MM.1S (cell line): ENCODE results near the gene ETV6.

Experiments
- DNase-seq: peaks from one replicate; pipeline ENCODE4 v3.0.0-alpha.2; 2015
- H2AFZ ChIP-seq: fragments of 300-600 bp; sonication (generic); 2 replicates; pipeline ENCODE4 v1.6.0; 2016; ENCODE audit warnings: antibody characterized with exemption, low read length
- H3F3A ChIP-seq: fragments of 300-600 bp; sonication (generic); 2 replicates; pipeline ENCODE4 v1.6.1; 2016; ENCODE audit warnings: mild to moderate bottlenecking, antibody characterized with exemption, low read length, moderate library complexity, mixed read lengths; ENCODE audit not compliant: insufficient read depth
- H3K27ac ChIP-seq: fragments of 300-600 bp; sonication (generic); 2 replicates; pipeline ENCODE4 v1.5.1; 2016; ENCODE audit warnings: mild to moderate bottlenecking, low read length
- H3K27me3 ChIP-seq: fragments of 300-600 bp; sonication (generic); replicated peaks from 2 replicates; pipeline ENCODE4 v1.6.0; 2016; ENCODE audit warnings: low read length; ENCODE audit not compliant: insufficient read depth
- H3K36me3 ChIP-seq: fragments of 300-600 bp; sonication (generic); replicated peaks from 2 replicates; pipeline ENCODE4 v1.6.1; 2016; ENCODE audit warnings: mild to moderate bottlenecking, low read length, mixed read lengths; ENCODE audit not compliant: insufficient read depth
- H3K4me1 ChIP-seq: fragments of 300-600 bp; sonication (generic); 2 replicates; pipeline ENCODE4 v1.6.1; 2016; ENCODE audit warnings: low read length, mixed read lengths
- H3K4me2 ChIP-seq: fragments of 300-600 bp; sonication (generic); 2 replicates; pipeline ENCODE4 v1.6.0; 2016; ENCODE audit warnings: low read depth, low read length
- H3K4me3 ChIP-seq: fragments of 300-600 bp; sonication (generic); 2 replicates; pipeline ENCODE4 v1.5.1; 2016; ENCODE audit warnings: low read length, mixed read lengths
- H3K79me2 ChIP-seq: fragments of 300-600 bp; sonication (generic); 2 replicates; pipeline ENCODE4 v1.6.1; 2016; ENCODE audit warnings: mixed run types, low read length, mixed read lengths
- H3K9ac ChIP-seq: fragments of 300-600 bp; sonication (generic); 2 replicates; pipeline ENCODE4 v1.6.1; 2016; ENCODE audit warnings: low read length, mixed read lengths
- H3K9me2 ChIP-seq: fragments of 300-600 bp; sonication (generic); replicated peaks from 2 replicates; pipeline ENCODE4 v1.6.1; 2016; ENCODE audit warnings: mild to moderate bottlenecking, low read length, mixed read lengths; ENCODE audit not compliant: insufficient read depth
- H3K9me3 ChIP-seq: fragments of 300-600 bp; sonication (generic); replicated peaks from 2 replicates; pipeline ENCODE4 v1.6.1; 2016; ENCODE audit warnings: mild to moderate bottlenecking, low read length, mixed read lengths; ENCODE audit not compliant: insufficient read depth
- H4K20me1 ChIP-seq: fragments of 300-600 bp; sonication (generic); 2 replicates; pipeline ENCODE4 v1.6.1; 2016; ENCODE audit warnings: mild to moderate bottlenecking, low read length, moderate library complexity, mixed read lengths; ENCODE audit not compliant: insufficient read depth
- EZH2 ChIP-seq: fragments of 300-600 bp; sonication (generic); optimal IDR thresholded peaks from 2 replicates; pipeline ENCODE3; 2017; ENCODE audit warnings: low read depth, mild to moderate bottlenecking, antibody characterized with exemption, low read length, mixed read lengths
- EZH2phosphoT487 ChIP-seq: fragments of 300-600 bp; sonication (generic); IDR thresholded peaks from 2 replicates; pipeline ENCODE4 v1.6.1; 2018; ENCODE audit warnings: antibody characterized with exemption, low read length
- TF ChIP-seq, protein P1 (sequence below): fragments of 300-600 bp; sonication (generic); IDR thresholded peaks from 2 replicates; pipeline ENCODE4 v1.5.1; 2016; ENCODE audit warnings: antibody characterized with exemption, low read length, mixed read lengths

ETV6 gene

GRCh38 chr12:11758087-11758486 lies 108.6 kb downstream of the ETV6 start:
- Histone ChIP-seq H3K27me3 (no peaks in the 10 kb centered on the region), H3K4me3 (peak overlapping the region; percentile 8; the same call in 1 of the 2 replicates), H3K4me2 (peak overlapping the region; percentile 34), H3K9me2 (no peaks in the 10 kb centered on the region), H3K9ac (peak overlapping the region; percentile 41; the same call in 1 of the 2 replicates), H3F3A (peaks cover 15% of the 10 kb centered on the region), H3K9me3 (no peaks in the 10 kb centered on the region), H4K20me1 (no peaks in the 10 kb centered on the region), H3K4me1 (peaks cover 69% of the 10 kb centered on the region), H3K79me2 (peaks cover 9% of the 10 kb centered on the region), H2AFZ (no peak overlapping the region), H3K36me3 (no peaks in the 10 kb centered on the region), H3K27ac (peak overlapping the region; percentile 80)
- no peak for DNase-seq
- TF ChIP-seq, protein P1, sequence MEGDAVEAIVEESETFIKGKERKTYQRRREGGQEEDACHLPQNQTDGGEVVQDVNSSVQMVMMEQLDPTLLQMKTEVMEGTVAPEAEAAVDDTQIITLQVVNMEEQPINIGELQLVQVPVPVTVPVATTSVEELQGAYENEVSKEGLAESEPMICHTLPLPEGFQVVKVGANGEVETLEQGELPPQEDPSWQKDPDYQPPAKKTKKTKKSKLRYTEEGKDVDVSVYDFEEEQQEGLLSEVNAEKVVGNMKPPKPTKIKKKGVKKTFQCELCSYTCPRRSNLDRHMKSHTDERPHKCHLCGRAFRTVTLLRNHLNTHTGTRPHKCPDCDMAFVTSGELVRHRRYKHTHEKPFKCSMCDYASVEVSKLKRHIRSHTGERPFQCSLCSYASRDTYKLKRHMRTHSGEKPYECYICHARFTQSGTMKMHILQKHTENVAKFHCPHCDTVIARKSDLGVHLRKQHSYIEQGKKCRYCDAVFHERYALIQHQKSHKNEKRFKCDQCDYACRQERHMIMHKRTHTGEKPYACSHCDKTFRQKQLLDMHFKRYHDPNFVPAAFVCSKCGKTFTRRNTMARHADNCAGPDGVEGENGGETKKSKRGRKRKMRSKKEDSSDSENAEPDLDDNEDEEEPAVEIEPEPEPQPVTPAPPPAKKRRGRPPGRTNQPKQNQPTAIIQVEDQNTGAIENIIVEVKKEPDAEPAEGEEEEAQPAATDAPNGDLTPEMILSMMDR: no peak
- TF ChIP-seq EZH2phosphoT487 (no peak), EZH2 (no peak)

DNA sequence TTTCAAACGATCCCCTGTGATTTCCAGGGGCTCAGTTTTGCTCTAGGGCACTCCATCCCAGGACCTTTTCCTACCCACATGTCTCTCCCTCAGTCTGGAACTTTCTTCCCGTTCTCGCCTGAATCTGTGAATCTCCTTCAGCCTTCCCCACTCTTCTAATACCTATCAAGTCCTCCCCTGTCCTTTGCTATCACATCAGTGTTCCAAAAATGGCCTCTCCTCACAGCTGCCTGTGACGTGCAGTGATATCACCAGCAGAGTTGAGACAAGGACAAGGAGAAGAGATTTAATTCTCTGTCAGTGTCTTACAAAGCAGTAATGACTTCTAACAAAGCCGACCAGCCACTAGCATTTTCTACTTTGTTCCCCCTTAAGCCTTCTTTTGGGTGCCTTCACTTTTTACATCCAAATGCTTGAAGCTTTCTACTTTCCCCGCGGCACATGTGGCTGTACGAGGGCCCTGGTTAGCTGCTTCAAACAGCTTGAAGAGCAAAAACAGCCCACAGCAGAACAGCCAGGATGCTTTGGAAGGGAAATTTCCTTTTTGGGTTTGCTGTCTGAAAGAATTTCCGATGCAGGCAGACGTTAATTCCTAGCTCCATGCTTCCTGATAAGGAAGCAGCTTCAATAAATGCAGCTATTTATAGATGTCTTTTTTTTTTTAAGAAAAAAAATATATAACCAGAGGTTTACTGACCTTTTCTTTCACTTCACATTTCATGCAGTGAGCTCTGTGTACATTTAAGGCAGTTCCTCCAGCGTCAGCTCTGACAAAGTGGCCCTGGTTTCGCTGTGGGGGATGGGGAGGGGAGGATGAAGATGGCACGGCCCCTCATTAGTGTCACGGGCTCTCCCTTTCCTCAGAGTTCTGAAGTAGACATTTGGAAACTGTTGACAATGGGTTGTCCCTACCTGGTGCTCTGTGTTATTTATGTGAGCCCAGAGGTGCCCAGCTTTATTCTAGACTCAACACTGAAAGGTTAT lies 109.3 kb downstream of the ETV6 start:
- H3K36me3 ChIP-seq: no peaks in the 10 kb centered on the region

GRCh38 chr12:11759494-11759878 lies 110.0 kb downstream of the ETV6 start:
- no peaks in the 10 kb centered on the region for H3K36me3 ChIP-seq
- H3K9me3 ChIP-seq: no peaks in the 10 kb centered on the region
- H2AFZ ChIP-seq: no peak overlapping the region
- no peaks in the 10 kb centered on the region for H3K9me2 ChIP-seq
- no peaks in the 10 kb centered on the region for H3K27me3 ChIP-seq
- H3K4me2 ChIP-seq: peak overlapping the region; percentile 34; the same call in 1 of the 2 replicates
- TF ChIP-seq EZH2 (no peak), EZH2phosphoT487 (no peak)
- TF ChIP-seq, protein P1: no peak
- peaks cover 63% of the 10 kb centered on the region for H3K4me1 ChIP-seq
- no peak overlapping the region for H3K4me3 ChIP-seq
- H3K79me2 ChIP-seq: peaks cover 23% of the 10 kb centered on the region
- no peak overlapping the region for H3K9ac ChIP-seq
- H4K20me1 ChIP-seq: no peaks in the 10 kb centered on the region
- peaks cover 9% of the 10 kb centered on the region for H3F3A ChIP-seq
- DNase-seq: no peak
- H3K27ac ChIP-seq: peak overlapping the region; percentile 80; the same call in 1 of the 2 replicates

More for the DNA sequence above, 109.3 kb downstream of the ETV6 start:
- no peaks in the 10 kb centered on the region for H3K9me3 ChIP-seq
- H3K27ac ChIP-seq: peak overlapping the region; percentile 80
- H3K4me1 ChIP-seq: peaks cover 63% of the 10 kb centered on the region
- TF ChIP-seq EZH2 (no peak), EZH2phosphoT487 (no peak)
- TF ChIP-seq, protein P1: no peak
- no peaks in the 10 kb centered on the region for H4K20me1 ChIP-seq
- H3F3A ChIP-seq: peaks cover 9% of the 10 kb centered on the region
- no peaks in the 10 kb centered on the region for H3K9me2 ChIP-seq
- peaks cover 16% of the 10 kb centered on the region for H3K79me2 ChIP-seq
- H2AFZ ChIP-seq: 0 out of 2 replicates have a peak overlapping the region, but pooled peaks have one; percentile 7
- H3K4me2 ChIP-seq: peak overlapping the region; percentile 34
- H3K9ac ChIP-seq: peak overlapping the region; percentile 41; the same call in 1 of the 2 replicates
- no peaks in the 10 kb centered on the region for H3K27me3 ChIP-seq
- peak; percentile 27 for DNase-seq
- H3K4me3 ChIP-seq: peak overlapping the region; percentile 8; the same call in 1 of the 2 replicates
